Right cardiac atrium (tissue), 5 donors: ENCODE measurements around the gene ZNF710. TPM values are rescaled to one million over a fixed set of nuclear protein-coding genes. Genes with fewer than 3 reads are reported as not detected.
A peak's percentile ranks its signal among the peaks of the same experiment; 100 is the strongest.
"Not testable (repeated sequence)": the region's sequence is repeated elsewhere in the genome, so short reads cannot be mapped to it uniquely, and the experiment has no call there.

Experiments used
- ATAC-seq, 2 donors: fragments of 200-7000 bp; cut with Tn5 transposase; one replicate each; pipeline versions ENCODE4 v1.8.0 to v1.9.1; 2020; ENCODE audit warnings: moderate library complexity in 2 of 2, mild to moderate bottlenecking in 1 of 2
- DNase-seq, 3 donors: peaks; one replicate each; pipeline ENCODE4 v3.0.0-alpha.2; 2020
- H3K27ac ChIP-seq: one replicate; pipeline ENCODE4 v1.5.1; 2013; ENCODE audit warnings: mild to moderate bottlenecking, low read length, control low read depth, moderate library complexity
- H3K27me3 ChIP-seq: one replicate; pipeline ENCODE4 v1.6.1; 2013; ENCODE audit not compliant: control insufficient read depth, insufficient read depth
- H3K4me1 ChIP-seq: one replicate; pipeline ENCODE4 v1.6.1; 2013; ENCODE audit warnings: low read length; ENCODE audit not compliant: control insufficient read depth, insufficient read depth
- H3K4me3 ChIP-seq: one replicate; pipeline ENCODE4 v1.5.1; 2013; ENCODE audit warnings: low read length, control low read depth
- H3K9me3 ChIP-seq: one replicate; pipeline ENCODE4 v1.6.1; 2013; ENCODE audit warnings: low read length; ENCODE audit not compliant: control insufficient read depth
- WGBS: extraction: QIAGEN DNeasy Blood & Tissue Kit; methylation state at CpG from one replicate; pipeline ENCODE4 v1.1.7; 2013; 5-methylcytosine and 5-hydroxymethylcytosine counted together
- intact Hi-C, 4 donors: fragments of 100-400 bp; cut with DNase I; formaldehyde crosslinking; loops; one replicate each; pipeline versions ENCODE4 v1.11.0 to v1.14.0; 2022 to 2023
- polyA plus RNA-seq: library from polyadenylated mRNA; stranded (reverse); fragments of 200-250 nt; gene quantifications from one replicate; pipeline ENCODE4 v1.2.3, GENCODE V29; 2013
- total RNA-seq, 4 donors: library from RNA; stranded (reverse); fragmentation: NEBNext Ultra II Directional; extraction: Animal tissue kit (Norgen Biotek cat#: 25700); gene quantifications; one replicate each; pipeline ENCODE4 v1.2.1, GENCODE V29; 2021
- donor health status: healthy with polysubstance abuse.
- donor health status: DM: no; HTN: yes; CAD: no.
- donor health status: DM: no; HTN: no; CAD: no.
- donor health status: DM: no; HTN: yes; CAD: no; lungs with severe emphysema.
- donor health status: DM: yes; HTN: yes; CAD: no.

Gene ZNF710
- total and polyA plus RNA-seq, 5 donors = 3.4 to 10.2 (median 7.8) TPM

GRCh38 chr15:90108038-90108437, 106.9 kb downstream of the ZNF710 start:
- H3K27me3 ChIP-seq, H3K4me3 ChIP-seq, H3K4me1 ChIP-seq, H3K9me3 ChIP-seq, H3K27ac ChIP-seq, DNase-seq, intact Hi-C loops, ATAC-seq: not testable (repeated sequence)
- 89% methylated on average over 5 of the region's 5 CpGs for WGBS

- H3K27ac ChIP-seq, intact Hi-C loops, H3K4me3 ChIP-seq, DNase-seq, ATAC-seq, H3K9me3 ChIP-seq, H3K4me1 ChIP-seq, H3K27me3 ChIP-seq: not testable (repeated sequence)
- 76% methylated on average over 3 of the region's 3 CpGs for whole genome bisulfite sequencing
These were observed 108.1 kb downstream of the ZNF710 start for GRCh38 chr15:90109163-90109751.

GRCh38 chr15:90113166-90113565, 112.0 kb downstream of the ZNF710 start:
- H3K4me1 ChIP-seq = no peaks in the 10 kb centered on the region
- no peak overlapping the region for H3K27ac ChIP-seq
- intact Hi-C loops = no loop called here
- DNase-seq = no peak
- 66% methylated on average over 7 of the region's 7 CpGs for WGBS
- H3K27me3 ChIP-seq = no peaks in the 10 kb centered on the region
- ATAC-seq = no peak
- no peak overlapping the region for H3K4me3 ChIP-seq
- peaks cover 3% of the 10 kb centered on the region for H3K9me3 ChIP-seq

GRCh38 chr15:90114451-90114901, 113.4 kb downstream of the ZNF710 start:
- DNase-seq (no peak), ATAC-seq (no peak)
- no peak overlapping the region for H3K4me3 ChIP-seq
- 71% methylated on average over 2 of the region's 2 CpGs for WGBS
- intact Hi-C loops = no loop called here
- H3K27me3 ChIP-seq = no peaks in the 10 kb centered on the region
- no peaks in the 10 kb centered on the region for H3K4me1 ChIP-seq
- peaks cover 3% of the 10 kb centered on the region for H3K9me3 ChIP-seq
- H3K27ac ChIP-seq = no peak overlapping the region

GRCh38 chr15:90115783-90116182, 114.7 kb downstream of the ZNF710 start:
- intact Hi-C loops = no loop called here
- no peak for DNase-seq
- 96% methylated on average over 2 of the region's 2 CpGs for WGBS
- Histone ChIP-seq H3K4me3 (no peak overlapping the region), H3K9me3 (peaks cover 3% of the 10 kb centered on the region), H3K4me1 (no peaks in the 10 kb centered on the region), H3K27me3 (no peaks in the 10 kb centered on the region), H3K27ac (no peak overlapping the region)
- no peak for ATAC-seq

- Histone ChIP-seq H3K4me1 (no peaks in the 10 kb centered on the region), H3K27me3 (no peaks in the 10 kb centered on the region), H3K27ac (no peak overlapping the region), H3K4me3 (no peak overlapping the region), H3K9me3 (peaks cover 3% of the 10 kb centered on the region)
- ATAC-seq (no peak), DNase-seq (no peak)
- intact Hi-C loops = no loop called here
These were observed 118.2 kb downstream of the ZNF710 start for GRCh38 chr15:90119367-90119766.

GRCh38 chr15:90121086-90121485, 120.0 kb downstream of the ZNF710 start:
- 76% methylated on average over 6 of the region's 6 CpGs for WGBS
- DNase-seq (no peak), ATAC-seq (no peak)
- intact Hi-C loops = no loop called here
- Histone ChIP-seq H3K27ac (no peak overlapping the region), H3K27me3 (no peaks in the 10 kb centered on the region), H3K4me1 (peaks cover 3% of the 10 kb centered on the region), H3K4me3 (no peak overlapping the region), H3K9me3 (no peaks in the 10 kb centered on the region)

- intact Hi-C loops = no loop called here
- peaks cover 5% of the 10 kb centered on the region for H3K4me1 ChIP-seq
- ATAC-seq (no peak), DNase-seq (no peak)
- no peaks in the 10 kb centered on the region for H3K27me3 ChIP-seq
- no peak overlapping the region for H3K27ac ChIP-seq
- H3K9me3 ChIP-seq = no peaks in the 10 kb centered on the region
- H3K4me3 ChIP-seq = no peak overlapping the region
These were observed 123.4 kb downstream of the ZNF710 start for GRCh38 chr15:90124507-90124906.

- ATAC-seq = no peak
- intact Hi-C loops = no loop called here
- no peak for DNase-seq
- Histone ChIP-seq H3K4me1 (peaks cover 5% of the 10 kb centered on the region), H3K9me3 (no peaks in the 10 kb centered on the region), H3K27me3 (no peaks in the 10 kb centered on the region), H3K4me3 (no peak overlapping the region), H3K27ac (no peak overlapping the region)
- 68% methylated on average over 6 of the region's 6 CpGs for whole genome bisulfite sequencing
These were observed 124.9 kb downstream of the ZNF710 start for GRCh38 chr15:90126022-90126421.

GRCh38 chr15:90126596-90127435, 125.7 kb downstream of the ZNF710 start:
- intact Hi-C loops = no loop called here
- Histone ChIP-seq H3K27ac (peak overlapping the region; percentile 91), H3K4me3 (no peak overlapping the region), H3K27me3 (no peaks in the 10 kb centered on the region), H3K9me3 (no peaks in the 10 kb centered on the region), H3K4me1 (peaks cover 5% of the 10 kb centered on the region)
- DNase-seq (peak in 2 of 3 donors; percentile 73 to 75), ATAC-seq (peak; percentile 65 to 73)
- WGBS = 20% methylated on average over 10 of the region's 10 CpGs

- no peak overlapping the region for H3K4me3 ChIP-seq
- DNase-seq = no peak
- no peak for ATAC-seq
- intact Hi-C loops = no loop called here
- 93% methylated on average over 8 of the region's 8 CpGs for WGBS
- H3K4me1 ChIP-seq = peaks cover 4% of the 10 kb centered on the region
- no peaks in the 10 kb centered on the region for H3K9me3 ChIP-seq
- no peak overlapping the region for H3K27ac ChIP-seq
- no peaks in the 10 kb centered on the region for H3K27me3 ChIP-seq
These were observed 129.2 kb downstream of the ZNF710 start for GRCh38 chr15:90130291-90130690.
